Left kidney (tissue), 2 donors: Measurements from ENCODE around the gene PTPRU. TPM values are rescaled to one million over a fixed set of nuclear protein-coding genes. Genes with fewer than 3 reads are reported as not detected.
"Not testable (repeated sequence)": the region's sequence is repeated elsewhere in the genome, so short reads cannot be mapped to it uniquely, and the experiment has no call there.

Experiments
- DNase-seq: peaks from one replicate; pipeline ENCODE4 v3.0.0-alpha.2; 2013
- polyA plus RNA-seq: library from polyadenylated mRNA; unstranded; fragments of 120-200 nt; gene quantifications from one replicate; pipeline ENCODE4 v1.2.1, GENCODE V29; 2013; ENCODE audit not compliant: insufficient read length

PTPRU gene
- polyA plus RNA-seq, 1 donor, result 13.1 TPM

DNA sequence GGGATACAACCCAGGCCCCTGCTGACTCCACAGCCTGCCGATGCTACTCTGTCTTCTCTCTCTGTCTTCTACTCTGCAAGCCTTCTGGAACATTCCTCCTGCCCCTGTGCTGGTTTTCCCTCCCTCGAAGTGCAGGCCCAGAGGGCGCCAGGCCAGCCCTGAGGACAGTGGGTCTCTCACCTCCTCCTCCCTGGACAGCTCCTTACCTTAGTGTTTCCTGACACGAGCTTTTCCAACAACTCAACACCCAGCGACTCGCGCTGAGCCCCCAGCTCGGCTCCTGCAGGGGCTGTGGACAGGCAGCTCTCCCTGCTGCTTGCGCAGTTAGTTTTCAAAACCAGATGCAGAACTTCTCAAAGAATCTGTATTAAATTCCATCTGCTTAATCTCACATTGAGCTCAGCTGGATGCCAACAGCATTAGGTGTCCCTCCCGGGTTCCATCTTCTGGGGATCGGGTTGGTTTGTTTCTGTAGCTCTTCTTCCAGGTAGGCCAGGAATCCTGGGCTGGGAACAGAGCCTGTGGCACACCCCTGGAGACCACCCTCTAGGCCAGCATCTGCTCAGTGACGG lies 54.2 kb downstream of the PTPRU start:
- no peak for DNase-seq

DNA sequence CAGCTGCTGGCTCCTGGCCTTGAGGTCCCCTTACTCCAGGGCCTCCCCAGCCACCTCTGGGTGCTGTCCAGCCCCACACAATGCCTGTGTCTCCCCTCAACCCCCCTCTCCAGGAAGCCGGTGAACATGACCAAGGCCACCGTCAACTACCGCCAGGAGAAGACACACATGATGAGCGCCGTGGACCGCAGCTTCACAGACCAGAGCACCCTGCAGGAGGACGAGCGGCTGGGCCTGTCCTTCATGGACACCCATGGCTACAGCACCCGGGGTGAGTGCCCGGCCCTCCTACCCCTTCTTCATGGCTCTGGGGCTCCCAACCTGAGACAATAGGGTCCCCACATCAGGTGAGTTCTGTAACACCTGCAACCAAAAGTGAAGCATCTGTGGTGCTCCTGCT lies 55.4 kb downstream of the PTPRU start:
- DNase-seq, result no peak

DNA sequence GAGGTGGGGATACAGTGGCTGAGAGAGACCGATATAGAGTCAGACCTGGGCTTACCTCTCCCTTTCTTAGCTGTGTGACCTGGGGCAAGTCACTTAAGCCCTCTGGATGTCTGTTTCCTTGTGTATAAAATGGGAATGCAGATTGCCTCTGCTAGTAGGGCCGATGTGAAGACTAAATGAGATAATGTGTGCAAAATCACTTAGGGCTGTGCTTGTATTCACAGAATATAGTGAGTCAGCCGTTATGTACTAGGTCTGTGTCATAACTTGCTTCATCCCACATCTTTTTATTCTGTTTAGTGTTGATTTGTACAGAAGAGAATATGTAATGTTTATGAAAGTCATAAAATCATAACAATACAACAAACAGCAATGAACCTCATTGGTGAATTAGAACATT lies 56.0 kb downstream of the PTPRU start:
- no peak for DNase-seq

DNA sequence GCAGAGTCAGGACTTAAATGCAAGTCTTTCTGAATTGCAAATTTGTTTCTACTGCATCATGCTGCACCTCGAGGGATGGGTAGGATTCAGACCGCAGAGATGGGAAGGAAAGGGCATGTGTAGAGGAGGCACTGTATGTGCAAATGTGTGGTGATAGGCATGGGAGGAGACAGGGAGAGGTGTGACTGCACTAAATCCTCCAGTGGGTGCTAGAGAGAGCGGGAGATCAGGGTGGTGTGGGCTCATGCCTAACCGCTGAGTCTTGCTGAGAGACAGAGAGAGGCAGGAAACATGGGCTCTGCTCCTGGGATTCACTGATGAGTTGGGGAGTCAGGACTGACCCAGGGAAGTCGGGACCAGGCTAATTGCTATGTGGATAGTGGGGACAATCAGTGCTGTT lies 61.1 kb downstream of the PTPRU start:
- no peak for DNase-seq

DNA sequence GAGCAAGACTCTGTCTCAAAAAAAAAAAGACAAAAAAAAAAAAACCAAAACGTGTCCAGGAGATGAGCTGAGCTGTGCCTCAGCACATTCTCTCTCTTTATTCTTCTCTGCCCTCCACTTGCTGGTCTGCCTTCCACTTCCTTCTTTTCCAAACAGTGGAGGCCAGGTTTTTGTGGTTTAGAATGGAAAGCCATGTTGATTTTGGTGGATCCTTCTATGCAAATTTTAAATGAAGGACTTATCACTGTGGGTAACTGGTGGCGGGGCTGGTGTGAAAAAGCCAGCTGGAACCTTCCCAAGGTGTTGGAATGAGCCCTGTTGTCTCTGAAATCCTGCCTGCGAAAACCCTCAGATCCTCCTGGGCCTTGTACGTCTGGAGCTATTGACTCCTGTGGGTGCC lies 61.9 kb downstream of the PTPRU start:
- DNase-seq, result no peak

DNA sequence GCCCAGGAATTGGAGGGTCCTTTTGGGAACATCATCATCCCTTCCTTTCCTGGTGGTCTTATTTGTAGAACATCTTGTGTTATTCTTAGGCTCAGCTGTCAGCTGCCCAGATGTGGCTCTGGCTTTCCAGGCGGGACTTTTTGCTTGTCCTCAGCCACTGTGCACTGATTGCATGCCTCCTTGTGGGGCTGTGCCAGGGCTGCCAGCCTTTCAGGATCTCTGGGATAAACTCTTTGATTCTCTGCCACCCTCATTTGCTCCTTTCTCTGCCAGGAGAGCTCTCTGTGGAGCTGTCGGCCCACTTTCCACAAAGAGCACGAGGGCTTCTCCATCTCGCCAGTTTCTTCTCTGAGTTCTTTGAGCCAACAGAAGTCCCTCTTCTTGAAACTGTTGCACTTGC lies 63.1 kb downstream of the PTPRU start:
- no peak for DNase-seq

DNA sequence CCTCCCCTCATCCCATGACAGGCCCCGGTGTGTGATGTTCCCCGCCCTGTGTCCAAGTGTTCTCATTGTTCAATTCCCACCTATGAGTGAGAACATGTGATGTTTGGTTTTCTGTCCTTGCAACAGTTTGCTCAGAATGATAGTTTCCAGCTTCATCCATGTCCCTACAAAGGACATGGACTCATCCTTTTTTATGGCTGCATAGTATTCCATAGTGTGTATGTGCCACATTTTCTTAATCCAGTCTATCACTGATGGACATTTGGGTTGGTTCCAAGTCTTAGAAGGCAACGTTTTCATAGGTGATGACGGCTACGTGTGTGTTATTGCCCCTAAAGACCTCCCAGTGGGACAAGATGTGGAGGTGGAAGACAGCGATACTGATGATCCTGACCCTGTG lies 65.4 kb downstream of the PTPRU start:
- not testable (repeated sequence) for DNase-seq

DNA sequence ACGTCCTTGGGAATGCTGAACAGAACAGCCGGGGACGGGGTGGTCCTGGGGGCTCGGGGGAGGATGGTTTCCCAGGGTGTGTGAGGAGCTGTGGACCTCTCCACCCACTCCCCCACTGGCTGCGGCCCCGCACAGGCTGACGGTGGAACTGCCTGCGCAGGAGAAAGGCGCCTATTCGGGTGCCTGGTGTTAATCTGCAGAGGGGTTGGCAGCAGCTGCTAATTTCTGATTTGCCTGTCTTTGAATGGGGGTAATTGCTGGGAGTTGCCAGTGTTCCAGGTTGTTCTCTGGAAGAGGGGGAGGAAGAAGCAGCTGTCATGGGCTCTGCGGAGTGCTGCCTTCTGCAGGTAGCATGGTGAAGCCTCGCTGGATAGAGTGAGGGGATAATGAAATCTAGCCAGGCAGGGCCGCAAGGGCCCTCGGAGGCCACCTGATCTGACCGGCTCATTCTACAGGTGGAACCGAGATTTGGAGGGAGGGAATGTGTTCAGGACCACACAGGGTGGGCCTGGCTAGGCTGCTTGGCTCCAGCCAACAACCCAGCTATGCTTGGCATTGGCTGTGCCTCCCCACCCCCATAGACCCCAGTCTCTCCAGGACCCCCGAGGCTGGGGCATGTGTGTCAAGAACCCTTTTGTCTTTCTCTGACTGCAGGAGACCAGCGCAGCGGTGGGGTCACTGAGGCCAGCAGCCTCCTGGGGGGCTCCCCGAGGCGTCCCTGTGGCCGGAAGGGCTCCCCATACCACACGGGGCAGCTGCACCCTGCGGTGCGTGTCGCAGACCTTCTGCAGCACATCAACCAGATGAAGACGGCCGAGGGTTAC lies 67.1 kb downstream of the PTPRU start:
- DNase-seq, result no peak

DNA sequence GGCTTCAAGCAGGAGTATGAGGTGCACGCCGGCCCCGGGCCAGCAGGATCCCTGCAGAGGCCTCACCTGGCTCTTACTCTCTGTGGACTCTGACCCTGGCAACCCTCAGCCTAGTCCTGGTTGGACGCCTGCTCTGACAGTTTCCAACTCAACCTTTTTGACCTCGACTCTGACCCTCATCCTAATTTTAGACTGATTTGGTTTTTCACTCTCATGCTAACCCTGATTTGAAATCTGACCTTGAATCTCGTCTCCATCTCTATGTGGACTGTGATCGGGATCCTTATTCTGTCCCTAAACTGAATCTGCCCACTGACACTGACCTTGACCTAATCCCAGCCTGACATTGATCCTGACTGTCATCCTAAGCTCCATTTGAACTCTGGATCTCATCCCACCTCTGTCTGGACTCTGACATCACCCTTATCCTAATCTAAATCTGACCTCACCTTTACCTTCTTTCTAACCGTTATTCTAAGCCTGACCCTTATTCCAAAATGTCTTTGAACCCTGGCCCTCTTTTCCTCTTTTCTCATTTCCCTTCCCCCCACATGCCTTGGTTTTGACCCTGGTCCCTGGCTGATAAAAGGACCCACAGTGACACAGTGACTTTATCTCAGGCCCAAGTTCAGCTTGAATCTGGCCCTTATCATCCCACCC lies 67.8 kb downstream of the PTPRU start:
- no peak for DNase-seq

DNA sequence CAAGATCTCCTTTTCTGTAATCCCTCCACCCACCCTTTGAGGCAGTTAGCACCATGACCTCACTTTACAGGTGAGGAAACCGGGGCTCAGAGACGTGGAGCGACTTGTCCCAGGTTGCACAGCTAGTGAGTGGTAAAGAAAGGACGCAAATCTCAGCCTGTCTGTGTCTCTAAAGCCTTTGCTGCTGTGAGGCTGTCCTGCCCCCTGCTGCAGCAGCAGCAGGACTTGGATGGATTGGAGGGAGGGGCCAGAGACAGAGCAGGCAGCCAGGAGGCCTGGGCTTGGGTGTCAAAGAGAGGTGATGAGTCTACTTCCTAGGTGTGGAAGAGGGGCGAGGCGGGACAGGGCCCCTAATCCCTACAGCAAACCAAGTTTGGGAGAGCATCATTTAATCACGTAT lies 69.6 kb downstream of the PTPRU start:
- no peak for DNase-seq

DNA sequence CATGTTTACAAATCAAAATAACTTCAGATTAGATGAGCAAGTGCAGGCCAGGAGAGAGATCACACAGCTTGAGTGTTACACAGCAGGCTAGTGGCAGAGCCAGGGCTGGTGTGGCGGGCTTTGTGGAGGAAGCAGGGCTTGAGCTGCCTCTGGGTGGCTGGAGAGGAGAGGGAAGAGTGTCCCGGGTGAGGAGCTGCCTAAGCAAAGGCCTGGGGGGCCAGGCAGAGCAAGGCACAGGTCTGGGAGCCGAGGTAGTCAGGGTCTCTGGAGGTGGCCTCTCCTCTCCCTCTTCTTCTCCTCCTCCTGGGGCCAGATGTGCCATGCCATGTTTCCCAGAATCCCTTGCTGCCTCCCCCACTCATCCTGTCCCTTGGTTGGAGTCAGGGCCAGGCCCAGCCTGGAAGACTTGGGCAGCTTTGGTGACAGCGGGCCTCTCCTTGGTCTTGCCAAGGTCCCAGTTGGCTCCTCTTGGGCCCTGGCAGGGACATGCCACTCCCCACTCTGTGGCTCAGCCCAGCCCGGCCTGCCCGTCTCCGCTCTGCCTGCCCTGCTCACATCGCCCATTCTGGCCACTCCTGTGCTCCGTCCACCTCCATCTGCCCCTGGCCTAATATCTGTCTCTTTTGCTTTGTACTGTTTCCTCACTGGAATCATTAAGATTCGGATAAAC lies 70.3 kb downstream of the PTPRU start:
- no peak for DNase-seq

DNA sequence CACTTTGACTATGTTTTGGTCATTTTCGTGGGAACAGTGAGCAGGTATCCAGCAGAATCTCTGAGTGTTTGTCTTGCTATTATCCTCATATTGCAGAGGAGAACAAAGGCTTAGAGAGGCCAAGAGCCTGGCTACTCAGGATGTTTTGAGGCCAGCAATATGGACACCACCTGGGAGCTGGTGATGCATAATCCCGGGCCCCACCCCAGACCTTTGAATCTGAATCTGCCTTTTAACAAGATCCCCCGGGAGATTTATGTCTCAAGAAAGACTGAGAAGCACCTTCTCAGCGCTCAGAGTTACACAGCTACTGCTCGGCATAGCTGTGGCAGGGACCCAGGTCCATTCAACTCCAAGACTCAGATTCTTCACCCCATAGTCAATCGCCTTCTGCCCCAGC lies 72.8 kb downstream of the PTPRU start:
- no peak for DNase-seq

DNA sequence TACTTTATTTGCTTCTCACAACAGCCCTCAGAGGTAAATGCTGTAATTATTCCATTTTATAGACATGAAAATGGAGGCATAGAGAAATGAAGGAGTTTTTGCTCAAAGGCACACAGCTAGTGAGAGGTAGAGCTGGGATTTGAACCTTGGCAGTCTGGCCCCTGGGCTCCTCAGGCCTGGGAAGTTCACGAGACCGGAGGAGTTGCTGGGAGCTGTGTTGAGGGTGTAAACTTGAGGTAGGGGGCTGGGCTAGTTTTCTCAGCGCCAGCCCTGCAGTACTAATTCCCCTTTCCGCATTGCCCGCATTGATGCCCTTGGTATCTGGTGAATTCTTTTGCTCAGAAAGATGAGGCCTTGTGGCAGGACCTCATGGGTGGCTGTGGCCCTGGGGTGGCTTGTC lies 73.3 kb downstream of the PTPRU start:
- DNase-seq, result no peak

DNA sequence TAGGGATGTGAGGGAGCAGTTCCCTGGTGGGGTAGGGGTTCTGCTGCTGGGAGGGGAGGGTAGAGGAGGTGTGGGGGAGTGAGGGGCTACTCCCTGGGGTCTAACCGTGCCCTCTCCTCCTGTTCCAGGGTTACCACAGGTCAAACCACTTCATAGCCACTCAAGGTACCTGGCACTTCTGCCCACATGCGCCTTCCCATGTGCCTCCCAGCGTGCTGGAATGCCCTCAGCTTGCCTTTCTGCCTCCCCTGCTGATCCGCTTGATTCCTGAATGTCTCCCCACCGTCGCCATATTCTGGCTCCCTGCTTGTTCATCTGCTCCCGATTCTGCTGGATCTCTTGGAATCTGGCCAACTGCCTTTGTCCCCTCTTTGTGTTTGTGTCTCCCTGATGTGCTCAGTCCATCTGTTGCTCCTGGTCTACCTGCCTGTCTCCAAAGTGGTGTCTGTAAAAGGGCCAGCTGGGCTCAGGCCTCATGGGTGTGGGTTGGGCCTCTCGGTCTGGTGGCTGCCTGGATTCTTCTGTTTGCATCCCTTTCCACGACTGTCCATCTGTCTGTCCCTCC lies 74.4 kb downstream of the PTPRU start:
- no peak for DNase-seq

DNA sequence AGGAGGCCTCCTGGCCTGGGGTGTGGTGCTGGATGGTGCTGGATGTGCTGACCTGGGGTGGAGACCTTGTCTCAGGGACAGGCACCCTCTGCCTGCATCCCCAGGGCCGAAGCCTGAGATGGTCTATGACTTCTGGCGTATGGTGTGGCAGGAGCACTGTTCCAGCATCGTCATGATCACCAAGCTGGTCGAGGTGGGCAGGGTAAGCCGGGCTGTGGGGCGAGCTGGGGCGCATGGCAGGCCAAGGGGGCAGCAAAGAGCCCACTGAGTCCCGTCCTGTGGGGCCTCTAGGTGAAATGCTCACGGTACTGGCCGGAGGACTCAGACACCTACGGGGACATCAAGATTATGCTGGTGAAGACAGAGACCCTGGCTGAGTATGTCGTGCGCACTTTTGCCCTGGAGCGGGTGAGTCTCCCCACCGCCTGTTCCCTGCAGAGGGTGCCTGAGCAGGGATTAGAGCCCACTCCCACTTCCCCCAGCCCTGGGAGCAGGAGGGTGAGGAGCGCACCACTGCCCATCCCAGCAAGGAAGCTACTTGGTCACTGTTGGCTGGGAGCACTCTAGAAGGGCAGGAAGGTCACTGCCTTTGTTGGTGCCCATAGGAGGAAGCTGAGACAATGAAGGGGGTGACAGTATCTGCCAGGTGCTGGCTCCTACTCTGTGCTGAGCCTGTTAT lies 75.2 kb downstream of the PTPRU start:
- no peak for DNase-seq

DNA sequence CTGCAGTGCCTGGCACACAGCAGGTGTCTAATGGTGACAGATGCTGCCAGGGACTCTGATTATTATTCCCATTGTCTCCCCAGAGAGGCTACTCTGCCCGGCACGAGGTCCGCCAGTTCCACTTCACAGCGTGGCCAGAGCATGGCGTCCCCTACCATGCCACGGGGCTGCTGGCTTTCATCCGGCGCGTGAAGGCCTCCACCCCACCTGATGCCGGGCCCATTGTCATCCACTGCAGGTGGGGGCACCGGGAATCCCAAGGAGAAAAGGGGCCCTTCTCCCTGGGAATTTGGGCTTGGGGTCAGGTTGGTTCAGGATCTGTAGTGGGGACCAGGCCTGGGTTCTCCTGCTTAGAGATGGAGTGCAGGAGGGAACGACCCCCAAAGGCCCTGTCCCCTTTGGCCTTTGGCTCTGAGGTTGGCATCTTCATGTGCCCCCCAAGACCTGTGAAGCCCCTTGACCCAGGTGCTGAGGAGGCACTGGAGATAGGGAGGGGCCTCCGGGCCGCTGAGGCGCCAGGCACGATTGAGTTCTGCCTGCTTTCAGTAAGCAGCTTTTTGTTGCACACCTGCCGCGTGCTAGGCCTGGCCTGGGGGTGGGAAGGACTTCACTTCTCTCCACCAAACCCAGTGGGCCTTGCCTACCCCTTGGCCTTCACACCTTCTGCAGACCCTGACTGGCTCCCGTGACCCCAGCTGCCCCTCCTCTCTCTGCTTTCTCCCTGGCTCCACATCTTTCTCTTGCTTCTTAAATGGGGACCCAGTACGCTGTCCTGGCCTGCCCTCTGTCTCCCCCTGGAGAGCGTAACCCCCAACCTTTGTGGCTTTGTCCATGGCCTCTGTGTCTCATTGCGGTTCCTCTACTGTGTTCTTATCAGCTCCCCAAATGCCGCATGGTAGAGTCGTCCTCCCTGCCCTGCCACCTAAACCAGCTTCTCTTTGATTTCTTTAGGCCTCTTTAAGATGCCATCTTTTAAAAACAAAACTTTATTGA lies 76.4 kb downstream of the PTPRU start:
- DNase-seq, result no peak

DNA sequence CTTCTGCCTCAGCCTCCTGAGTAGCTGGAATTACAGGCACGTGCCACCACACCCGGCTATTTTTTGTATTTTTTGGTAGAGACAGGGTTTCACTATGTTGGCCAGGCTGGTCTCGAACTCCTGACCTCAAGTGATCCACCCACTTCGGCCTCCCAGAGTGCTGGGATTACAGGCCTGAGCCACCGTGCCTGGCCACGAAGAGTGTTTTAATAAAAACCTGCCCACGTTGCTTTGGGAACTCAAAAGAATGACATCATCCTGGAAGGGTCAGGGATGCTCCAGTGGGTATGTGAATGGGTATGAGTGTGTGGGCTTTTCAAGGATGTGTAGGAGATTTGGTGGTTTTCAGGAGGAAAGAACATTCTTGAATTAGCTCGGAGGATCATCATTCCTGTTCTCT lies 78.4 kb downstream of the PTPRU start:
- DNase-seq, result not testable (repeated sequence)

DNA sequence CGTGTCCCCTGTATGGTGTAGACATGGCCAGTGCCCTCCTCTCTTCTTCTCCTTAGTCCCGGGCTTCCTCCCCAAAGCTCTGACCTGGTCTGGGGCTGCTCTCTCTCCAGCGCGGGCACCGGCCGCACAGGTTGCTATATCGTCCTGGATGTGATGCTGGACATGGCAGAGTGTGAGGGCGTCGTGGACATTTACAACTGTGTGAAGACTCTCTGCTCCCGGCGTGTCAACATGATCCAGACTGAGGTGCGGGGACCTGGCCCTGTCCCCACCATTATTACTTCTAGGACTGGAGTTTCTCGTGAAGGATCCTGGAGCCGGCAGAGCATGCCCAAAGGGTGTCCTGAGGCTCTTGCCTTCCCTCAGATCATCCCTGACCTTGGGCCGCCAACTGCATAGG lies 78.9 kb downstream of the PTPRU start:
- DNase-seq, result no peak

DNA sequence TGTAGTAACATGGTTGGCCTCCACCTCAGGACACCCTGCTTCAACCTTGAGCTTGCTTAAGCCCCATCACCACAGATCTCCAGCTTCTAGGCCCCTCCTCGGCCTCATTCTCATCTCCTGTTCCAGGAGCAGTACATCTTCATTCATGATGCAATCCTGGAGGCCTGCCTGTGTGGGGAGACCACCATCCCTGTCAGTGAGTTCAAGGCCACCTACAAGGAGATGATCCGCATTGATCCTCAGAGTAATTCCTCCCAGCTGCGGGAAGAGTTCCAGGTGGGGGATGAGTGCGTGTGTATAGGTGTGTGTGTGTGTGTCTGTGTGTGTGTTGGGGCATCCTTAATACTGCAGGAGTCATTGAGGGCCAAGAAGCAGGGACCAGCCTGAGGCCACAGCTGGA lies 79.6 kb downstream of the PTPRU start:
- no peak for DNase-seq

DNA sequence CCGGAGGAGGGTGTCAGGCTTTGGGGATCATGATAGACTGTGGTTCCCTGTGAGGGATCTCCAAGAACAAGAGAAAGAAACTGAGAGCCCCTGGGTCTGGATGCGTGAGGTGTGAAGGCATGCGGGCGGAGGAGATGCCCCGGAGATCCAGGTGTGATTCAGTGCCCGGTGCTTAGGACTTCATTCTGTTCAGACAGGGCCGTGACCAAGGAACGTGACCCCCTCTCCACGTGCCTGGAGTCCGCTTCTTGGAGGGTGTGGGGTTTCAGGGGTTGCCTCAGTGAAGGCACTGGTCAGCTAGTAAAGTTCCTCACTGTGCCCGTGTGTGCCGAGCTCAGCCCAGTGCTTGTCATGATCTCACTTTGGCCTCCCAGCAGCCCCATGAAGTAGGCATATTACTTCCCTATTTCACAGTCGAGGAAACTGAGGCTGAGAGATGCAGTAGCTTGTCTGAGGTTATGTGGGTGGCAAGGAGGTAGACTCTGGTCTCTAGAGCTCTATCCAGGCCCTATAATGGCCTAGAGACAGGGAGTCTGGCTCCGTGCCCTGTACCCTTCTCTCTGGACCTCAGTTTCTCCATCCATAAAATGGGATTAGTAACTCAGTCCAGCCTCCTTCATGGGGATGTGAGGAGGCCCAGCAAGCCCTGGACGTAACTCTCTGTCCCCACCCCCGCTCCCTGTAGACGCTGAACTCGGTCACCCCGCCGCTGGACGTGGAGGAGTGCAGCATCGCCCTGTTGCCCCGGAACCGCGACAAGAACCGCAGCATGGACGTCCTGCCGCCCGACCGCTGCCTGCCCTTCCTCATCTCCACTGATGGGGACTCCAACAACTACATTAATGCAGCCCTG lies 81.0 kb downstream of the PTPRU start:
- no peak for DNase-seq
